ENCODE data around the gene LENG1.

DNA sequence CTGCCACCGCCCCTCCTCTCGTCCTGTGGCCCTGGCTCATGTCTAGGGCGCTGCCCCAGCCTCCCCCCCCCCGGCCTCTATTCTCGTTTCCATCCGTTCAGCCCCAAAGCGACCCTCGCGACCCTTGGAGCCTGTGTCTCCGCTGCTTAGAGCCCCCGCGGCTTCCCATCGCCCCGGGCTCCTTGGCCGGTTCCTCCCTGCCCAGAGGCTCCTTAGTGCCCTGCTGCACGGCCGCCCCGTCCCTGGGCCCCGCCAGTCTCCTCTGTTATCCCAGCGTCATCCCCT is 31.1 kb downstream of the LENG1 start:
- no peak for TF ChIP-seq CTCF (IDR thresholded peaks at IDR 0.05)
- no peak for TF ChIP-seq POLR2A (IDR thresholded peaks at IDR 0.05)
